ENCODE measurements around the gene BOD1L1.

DNA sequence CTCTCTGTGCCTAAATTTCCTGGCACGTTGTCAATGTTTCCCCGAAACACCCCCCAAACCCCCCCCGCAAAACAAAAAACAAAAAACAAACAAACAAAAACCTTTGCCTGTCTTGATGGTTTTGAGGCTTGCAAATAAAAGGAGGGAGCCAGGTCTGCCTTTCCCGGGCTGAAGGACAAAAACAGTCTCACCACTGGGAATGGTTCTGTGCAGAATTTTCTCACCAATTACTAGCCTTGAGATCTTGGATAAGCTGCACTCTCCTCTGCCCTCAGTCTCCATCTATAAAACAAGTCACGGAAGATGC lies 98.8 kb downstream of the BOD1L1 start:
- no peak for TF ChIP-seq POLR2AphosphoS5 (IDR thresholded peaks at IDR 0.05; ENCODE audit: low read depth, low read length)
- TF ChIP-seq, protein P1, sequence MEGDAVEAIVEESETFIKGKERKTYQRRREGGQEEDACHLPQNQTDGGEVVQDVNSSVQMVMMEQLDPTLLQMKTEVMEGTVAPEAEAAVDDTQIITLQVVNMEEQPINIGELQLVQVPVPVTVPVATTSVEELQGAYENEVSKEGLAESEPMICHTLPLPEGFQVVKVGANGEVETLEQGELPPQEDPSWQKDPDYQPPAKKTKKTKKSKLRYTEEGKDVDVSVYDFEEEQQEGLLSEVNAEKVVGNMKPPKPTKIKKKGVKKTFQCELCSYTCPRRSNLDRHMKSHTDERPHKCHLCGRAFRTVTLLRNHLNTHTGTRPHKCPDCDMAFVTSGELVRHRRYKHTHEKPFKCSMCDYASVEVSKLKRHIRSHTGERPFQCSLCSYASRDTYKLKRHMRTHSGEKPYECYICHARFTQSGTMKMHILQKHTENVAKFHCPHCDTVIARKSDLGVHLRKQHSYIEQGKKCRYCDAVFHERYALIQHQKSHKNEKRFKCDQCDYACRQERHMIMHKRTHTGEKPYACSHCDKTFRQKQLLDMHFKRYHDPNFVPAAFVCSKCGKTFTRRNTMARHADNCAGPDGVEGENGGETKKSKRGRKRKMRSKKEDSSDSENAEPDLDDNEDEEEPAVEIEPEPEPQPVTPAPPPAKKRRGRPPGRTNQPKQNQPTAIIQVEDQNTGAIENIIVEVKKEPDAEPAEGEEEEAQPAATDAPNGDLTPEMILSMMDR (IDR thresholded peaks at IDR 0.05), result no peak
